ENCODE measurements around the gene CAMTA2. TPM values are rescaled to one million over a fixed set of nuclear protein-coding genes. Genes with fewer than 3 reads are reported as not detected.

CAMTA2 gene, protein sequence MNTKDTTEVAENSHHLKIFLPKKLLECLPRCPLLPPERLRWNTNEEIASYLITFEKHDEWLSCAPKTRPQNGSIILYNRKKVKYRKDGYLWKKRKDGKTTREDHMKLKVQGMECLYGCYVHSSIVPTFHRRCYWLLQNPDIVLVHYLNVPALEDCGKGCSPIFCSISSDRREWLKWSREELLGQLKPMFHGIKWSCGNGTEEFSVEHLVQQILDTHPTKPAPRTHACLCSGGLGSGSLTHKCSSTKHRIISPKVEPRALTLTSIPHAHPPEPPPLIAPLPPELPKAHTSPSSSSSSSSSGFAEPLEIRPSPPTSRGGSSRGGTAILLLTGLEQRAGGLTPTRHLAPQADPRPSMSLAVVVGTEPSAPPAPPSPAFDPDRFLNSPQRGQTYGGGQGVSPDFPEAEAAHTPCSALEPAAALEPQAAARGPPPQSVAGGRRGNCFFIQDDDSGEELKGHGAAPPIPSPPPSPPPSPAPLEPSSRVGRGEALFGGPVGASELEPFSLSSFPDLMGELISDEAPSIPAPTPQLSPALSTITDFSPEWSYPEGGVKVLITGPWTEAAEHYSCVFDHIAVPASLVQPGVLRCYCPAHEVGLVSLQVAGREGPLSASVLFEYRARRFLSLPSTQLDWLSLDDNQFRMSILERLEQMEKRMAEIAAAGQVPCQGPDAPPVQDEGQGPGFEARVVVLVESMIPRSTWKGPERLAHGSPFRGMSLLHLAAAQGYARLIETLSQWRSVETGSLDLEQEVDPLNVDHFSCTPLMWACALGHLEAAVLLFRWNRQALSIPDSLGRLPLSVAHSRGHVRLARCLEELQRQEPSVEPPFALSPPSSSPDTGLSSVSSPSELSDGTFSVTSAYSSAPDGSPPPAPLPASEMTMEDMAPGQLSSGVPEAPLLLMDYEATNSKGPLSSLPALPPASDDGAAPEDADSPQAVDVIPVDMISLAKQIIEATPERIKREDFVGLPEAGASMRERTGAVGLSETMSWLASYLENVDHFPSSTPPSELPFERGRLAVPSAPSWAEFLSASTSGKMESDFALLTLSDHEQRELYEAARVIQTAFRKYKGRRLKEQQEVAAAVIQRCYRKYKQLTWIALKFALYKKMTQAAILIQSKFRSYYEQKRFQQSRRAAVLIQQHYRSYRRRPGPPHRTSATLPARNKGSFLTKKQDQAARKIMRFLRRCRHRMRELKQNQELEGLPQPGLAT
- 9.2 to 14.2 TPM (median 12.3 TPM) in 3 replicates for total RNA-seq (2021)
- percentile 40 among the genes with signal in this experiment for Bru-seq, nascent RNA
- long read RNA-seq, experiment 1, partial matches to known transcripts = 13 of 45 reads
- long read RNA-seq, experiment 1, other reads (novel, unspliced or antisense) = 31 of 45 reads
- long read RNA-seq, experiment 2, partial matches to known transcripts = 2 of 7 reads
- long read RNA-seq, experiment 2, other reads (novel, unspliced or antisense) = 5 of 7 reads
- long read RNA-seq, experiment 3, partial matches to known transcripts = 1 of 4 reads
- long read RNA-seq, experiment 3, other reads (novel, unspliced or antisense) = 2 of 4 reads

DNA sequence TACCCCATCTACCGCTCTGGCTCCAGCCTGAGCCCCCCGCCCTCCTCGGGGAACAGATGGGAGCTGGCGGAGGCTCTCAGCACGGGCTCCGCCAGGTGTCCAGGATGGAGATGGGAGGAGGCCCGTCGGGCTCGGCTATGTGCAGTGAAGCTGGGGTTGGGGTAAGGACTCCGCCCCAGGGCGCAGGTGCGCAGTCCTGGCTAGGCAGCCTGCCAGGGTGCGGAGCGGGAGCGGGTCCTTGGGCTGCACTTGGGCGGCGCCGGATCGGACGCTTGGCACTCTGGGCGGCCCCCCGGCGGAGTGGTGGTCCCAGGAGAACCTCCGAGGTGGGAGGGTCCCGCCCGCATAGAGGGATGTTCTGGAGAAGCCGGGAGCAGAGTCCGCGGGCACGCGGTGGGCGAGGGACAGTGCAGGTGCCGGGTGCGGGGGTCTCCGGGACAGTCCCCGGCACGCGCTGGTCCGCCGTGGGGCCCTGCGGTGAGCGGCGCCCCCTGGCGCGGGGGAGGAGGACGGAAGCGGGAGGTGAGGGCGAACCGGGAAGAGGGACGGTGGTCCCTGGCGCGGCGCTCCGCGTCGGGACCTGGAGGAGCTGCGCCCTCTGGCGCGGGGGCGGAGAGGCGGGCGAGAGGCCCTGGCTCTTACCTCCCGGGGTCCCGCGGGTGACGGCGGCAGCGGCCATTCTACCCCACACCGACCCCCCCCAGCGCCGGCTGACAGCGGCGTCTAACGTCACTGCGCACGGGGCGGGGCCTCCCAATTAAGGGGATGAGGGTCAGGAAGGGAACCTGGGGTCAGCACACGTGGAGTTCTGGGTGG, at the start of gene CAMTA2:
Gene CAMTA2, minus strand, starts transcription at position 725 of the 816 bp plus-strand sequence. CDS start 1,453 bp downstream, outside the sequence.
- Mint-ChIP-seq H3K4me3 (peak within 1 kb of the TSS; percentile 77), H3K27me3 (ENCODE audit: low read depth) (peaks cover 44% of the 10 kb centered on the region), H3K9me3 (no peaks in the 10 kb centered on the region), H3K36me3 (no peaks in the 10 kb centered on the region), H3K4me1 (peaks cover 25% of the 10 kb centered on the region), H3K27ac (no peak within 1 kb of the TSS)
- POLR2A ChIA-PET = interaction anchor here (0.6 to 3.0 kb wide), 5 partner anchors 10 to 35 kb away, joined by 3 to 12 read pairs (median 3); partner anchors contain the start of genes INCA1, KIF1C and SPAG7
- CTCF ChIA-PET = interaction anchor here (0.6 to 4.0 kb wide), 22 partner anchors 10 to 286 kb away, joined by 3 to 27 read pairs (median 4); partner anchors contain the start of genes INCA1, KIF1C, RNF167 and SLC25A11
- DNase-seq (ENCODE audit: low spot score) = peak; percentile 88
- peak; percentile 77 for ATAC-seq
- TF ChIP-seq ZNF671 (CRISPR knock-in tag; IDR thresholded peaks at IDR 0.05) = no peak
- TF ChIP-seq ESRRA (CRISPR knock-in tag; IDR thresholded peaks at IDR 0.05; ENCODE audit: borderline replicate concordance) = no peak
- no peak for TF ChIP-seq ZNF317 (CRISPR knock-in tag; IDR thresholded peaks at IDR 0.05; ENCODE audit: borderline replicate concordance, low read depth)
- peak; percentile 82 for TF ChIP-seq ZNF423 (CRISPR knock-in tag; IDR thresholded peaks at IDR 0.05)
- TF ChIP-seq IRF2 (CRISPR knock-in tag; IDR thresholded peaks at IDR 0.05; ENCODE audit: borderline replicate concordance, low read depth) = no peak
- no peak; the same call in 1 of the 2 replicates for TF ChIP-seq ELF4 (CRISPR knock-in tag; IDR thresholded peaks at IDR 0.05; ENCODE audit: low read depth)
- no peak for TF ChIP-seq E2F4 (CRISPR knock-in tag; IDR thresholded peaks at IDR 0.05; ENCODE audit: borderline replicate concordance, low read depth)
- no peak for TF ChIP-seq ATF6 (CRISPR knock-in tag; IDR thresholded peaks at IDR 0.05)
- peak; percentile 87 for TF ChIP-seq MAX (CRISPR knock-in tag; IDR thresholded peaks at IDR 0.05)
- TF ChIP-seq SMAD4 (CRISPR knock-in tag; IDR thresholded peaks at IDR 0.05) = no peak
- no peak for TF ChIP-seq NR1H2 (CRISPR knock-in tag; IDR thresholded peaks at IDR 0.05)
- no peak for TF ChIP-seq PRRX2 (CRISPR knock-in tag; IDR thresholded peaks at IDR 0.05)
- no peak for TF ChIP-seq ERG (CRISPR knock-in tag; IDR thresholded peaks at IDR 0.05)
- no peak for TF ChIP-seq MYBL2 (CRISPR knock-in tag; IDR thresholded peaks at IDR 0.05)
- TF ChIP-seq CREM (CRISPR knock-in tag; IDR thresholded peaks at IDR 0.05) = no peak
- TF ChIP-seq, protein P1, sequence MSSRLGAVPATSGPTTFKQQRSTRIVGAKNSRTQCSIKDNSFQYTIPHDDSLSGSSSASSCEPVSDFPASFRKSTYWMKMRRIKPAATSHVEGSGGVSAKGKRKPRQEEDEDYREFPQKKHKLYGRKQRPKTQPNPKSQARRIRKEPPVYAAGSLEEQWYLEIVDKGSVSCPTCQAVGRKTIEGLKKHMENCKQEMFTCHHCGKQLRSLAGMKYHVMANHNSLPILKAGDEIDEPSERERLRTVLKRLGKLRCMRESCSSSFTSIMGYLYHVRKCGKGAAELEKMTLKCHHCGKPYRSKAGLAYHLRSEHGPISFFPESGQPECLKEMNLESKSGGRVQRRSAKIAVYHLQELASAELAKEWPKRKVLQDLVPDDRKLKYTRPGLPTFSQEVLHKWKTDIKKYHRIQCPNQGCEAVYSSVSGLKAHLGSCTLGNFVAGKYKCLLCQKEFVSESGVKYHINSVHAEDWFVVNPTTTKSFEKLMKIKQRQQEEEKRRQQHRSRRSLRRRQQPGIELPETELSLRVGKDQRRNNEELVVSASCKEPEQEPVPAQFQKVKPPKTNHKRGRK (CRISPR knock-in tag; IDR thresholded peaks at IDR 0.05; ENCODE audit: borderline replicate concordance) = no peak
- no peak for TF ChIP-seq ZNF138 (CRISPR knock-in tag; conservative IDR thresholded peaks at IDR 0.05)
- TF ChIP-seq TCF7 (CRISPR knock-in tag; IDR thresholded peaks at IDR 0.05; ENCODE audit: low read depth) = no peak
- peak; percentile 9; the same call in 1 of the 2 replicates for TF ChIP-seq E2F5 (CRISPR knock-in tag; IDR thresholded peaks at IDR 0.05)
- TF ChIP-seq CBFB (CRISPR knock-in tag; IDR thresholded peaks at IDR 0.05; ENCODE audit: low read depth) = no peak
- TF ChIP-seq, protein P2, sequence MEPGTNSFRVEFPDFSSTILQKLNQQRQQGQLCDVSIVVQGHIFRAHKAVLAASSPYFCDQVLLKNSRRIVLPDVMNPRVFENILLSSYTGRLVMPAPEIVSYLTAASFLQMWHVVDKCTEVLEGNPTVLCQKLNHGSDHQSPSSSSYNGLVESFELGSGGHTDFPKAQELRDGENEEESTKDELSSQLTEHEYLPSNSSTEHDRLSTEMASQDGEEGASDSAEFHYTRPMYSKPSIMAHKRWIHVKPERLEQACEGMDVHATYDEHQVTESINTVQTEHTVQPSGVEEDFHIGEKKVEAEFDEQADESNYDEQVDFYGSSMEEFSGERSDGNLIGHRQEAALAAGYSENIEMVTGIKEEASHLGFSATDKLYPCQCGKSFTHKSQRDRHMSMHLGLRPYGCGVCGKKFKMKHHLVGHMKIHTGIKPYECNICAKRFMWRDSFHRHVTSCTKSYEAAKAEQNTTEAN (CRISPR knock-in tag; IDR thresholded peaks at IDR 0.05) = no peak
- TF ChIP-seq SOX15 (CRISPR knock-in tag; IDR thresholded peaks at IDR 0.05) = no peak
